BE2C (cell line): ENCODE data around the gene TSPAN15.

Experiments used
- DNase-seq: peaks from one replicate; pipeline ENCODE4 v3.0.0-alpha.2; 2020
- H3K27me3 ChIP-seq: fragments of 250-450 bp; sonication (Bioruptor Pico); 2 replicates; pipeline ENCODE4 v1.5.1; 2020; ENCODE audit warnings: mild to moderate bottlenecking
- H3K36me3 ChIP-seq: fragments of 250-450 bp; sonication (Bioruptor Pico); 2 replicates; pipeline ENCODE4 v1.5.1; 2020; ENCODE audit warnings: mild to moderate bottlenecking
- H3K4me1 ChIP-seq: fragments of 250-450 bp; sonication (Bioruptor Pico); 2 replicates; pipeline ENCODE4 v1.5.1; 2020
- H3K4me3 ChIP-seq: 2 replicates; pipeline ENCODE4 v1.5.1; 2011; ENCODE audit warnings: low read depth, low read length
- H3K9me3 ChIP-seq: fragments of 250-450 bp; sonication (Bioruptor Pico); 2 replicates; pipeline ENCODE4 v1.5.1; 2020
- TF ChIP-seq, protein P1 (sequence below): IDR thresholded peaks from 2 replicates; pipeline ENCODE4 v1.5.1; 2012; ENCODE audit warnings: mild to moderate bottlenecking, low read depth, low read length

The TSPAN15 gene

GRCh38 chr10:69463886-69464285 lies 12.6 kb downstream of the TSPAN15 start:
- no peak overlapping the region for H3K4me3 ChIP-seq
- H3K9me3 ChIP-seq, result no peaks in the 10 kb centered on the region
- DNase-seq, result no peak
- TF ChIP-seq, protein P1, sequence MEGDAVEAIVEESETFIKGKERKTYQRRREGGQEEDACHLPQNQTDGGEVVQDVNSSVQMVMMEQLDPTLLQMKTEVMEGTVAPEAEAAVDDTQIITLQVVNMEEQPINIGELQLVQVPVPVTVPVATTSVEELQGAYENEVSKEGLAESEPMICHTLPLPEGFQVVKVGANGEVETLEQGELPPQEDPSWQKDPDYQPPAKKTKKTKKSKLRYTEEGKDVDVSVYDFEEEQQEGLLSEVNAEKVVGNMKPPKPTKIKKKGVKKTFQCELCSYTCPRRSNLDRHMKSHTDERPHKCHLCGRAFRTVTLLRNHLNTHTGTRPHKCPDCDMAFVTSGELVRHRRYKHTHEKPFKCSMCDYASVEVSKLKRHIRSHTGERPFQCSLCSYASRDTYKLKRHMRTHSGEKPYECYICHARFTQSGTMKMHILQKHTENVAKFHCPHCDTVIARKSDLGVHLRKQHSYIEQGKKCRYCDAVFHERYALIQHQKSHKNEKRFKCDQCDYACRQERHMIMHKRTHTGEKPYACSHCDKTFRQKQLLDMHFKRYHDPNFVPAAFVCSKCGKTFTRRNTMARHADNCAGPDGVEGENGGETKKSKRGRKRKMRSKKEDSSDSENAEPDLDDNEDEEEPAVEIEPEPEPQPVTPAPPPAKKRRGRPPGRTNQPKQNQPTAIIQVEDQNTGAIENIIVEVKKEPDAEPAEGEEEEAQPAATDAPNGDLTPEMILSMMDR, result no peak
- H3K27me3 ChIP-seq, result no peaks in the 10 kb centered on the region
- H3K4me1 ChIP-seq, result peaks cover 6% of the 10 kb centered on the region; the same call in 1 of the 2 replicates
- H3K36me3 ChIP-seq, result no peaks in the 10 kb centered on the region

DNA sequence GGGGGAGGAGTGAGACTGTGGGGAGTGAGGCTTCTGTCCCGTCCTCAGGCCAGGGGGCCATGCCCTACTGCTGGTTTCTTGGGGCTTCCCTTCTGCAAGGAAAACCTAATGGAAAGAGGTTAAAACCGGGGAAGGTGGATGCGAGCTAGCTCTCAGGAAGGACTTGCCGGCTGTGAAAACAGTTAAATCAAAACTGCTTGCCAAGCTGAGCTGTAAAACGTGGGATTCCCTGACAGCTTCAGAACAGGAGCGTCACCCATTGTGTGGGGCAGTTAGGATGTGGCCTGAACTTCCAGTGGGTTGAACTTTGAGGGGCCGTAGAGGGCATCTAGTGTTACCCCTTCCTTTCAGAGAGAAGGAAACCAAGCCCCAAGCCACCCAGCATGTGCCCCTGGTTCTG lies 13.1 kb downstream of the TSPAN15 start:
- Histone ChIP-seq H3K4me1 (peaks cover 6% of the 10 kb centered on the region; the same call in 1 of the 2 replicates), H3K4me3 (no peak overlapping the region), H3K36me3 (no peaks in the 10 kb centered on the region), H3K9me3 (no peaks in the 10 kb centered on the region), H3K27me3 (no peaks in the 10 kb centered on the region)
- DNase-seq, result no peak
- TF ChIP-seq, protein P1, result no peak

DNA sequence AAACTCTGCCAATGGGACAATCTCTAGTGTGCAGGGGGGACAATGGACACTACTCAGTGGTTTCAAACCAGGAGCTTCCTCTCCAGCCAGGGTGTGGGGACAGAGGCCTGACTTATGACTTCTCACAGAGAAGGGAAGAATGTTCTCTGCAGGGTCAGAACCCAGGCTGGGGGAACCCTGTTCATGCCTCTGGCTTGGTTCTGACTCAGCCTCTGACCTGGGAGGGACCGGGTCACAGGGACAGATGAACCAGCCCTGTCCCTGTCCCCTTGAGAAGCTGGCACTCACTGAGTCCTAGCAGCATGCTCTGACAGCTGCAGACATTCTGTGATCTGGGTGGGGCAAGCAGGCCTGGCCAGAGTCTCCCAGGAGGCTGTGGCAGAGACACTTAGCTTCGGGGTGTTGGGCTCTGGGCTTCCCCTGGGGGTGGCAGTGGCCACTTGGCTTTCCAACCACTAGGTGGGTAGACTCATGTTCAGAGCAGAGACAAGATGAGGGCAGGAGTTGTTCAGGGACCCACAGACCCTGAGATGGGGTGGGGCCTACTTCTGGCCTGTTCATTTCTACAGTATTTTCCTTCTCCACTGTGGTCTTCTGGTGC lies 13.6 kb downstream of the TSPAN15 start:
- DNase-seq, result peak; percentile 26
- H3K27me3 ChIP-seq, result no peaks in the 10 kb centered on the region
- H3K9me3 ChIP-seq, result no peaks in the 10 kb centered on the region
- TF ChIP-seq, protein P1, result no peak
- H3K4me1 ChIP-seq, result peaks cover 6% of the 10 kb centered on the region; the same call in 1 of the 2 replicates
- H3K4me3 ChIP-seq, result no peak overlapping the region
- H3K36me3 ChIP-seq, result no peaks in the 10 kb centered on the region

GRCh38 chr10:69465457-69466157 lies 14.3 kb downstream of the TSPAN15 start:
- no peaks in the 10 kb centered on the region for H3K9me3 ChIP-seq
- H3K36me3 ChIP-seq, result no peaks in the 10 kb centered on the region
- H3K4me1 ChIP-seq, result peaks cover 6% of the 10 kb centered on the region; the same call in 1 of the 2 replicates
- TF ChIP-seq, protein P1, result no peak
- no peak for DNase-seq
- no peak overlapping the region for H3K4me3 ChIP-seq
- no peaks in the 10 kb centered on the region for H3K27me3 ChIP-seq

- no peak for DNase-seq
- TF ChIP-seq, protein P1, result no peak
- H3K4me1 ChIP-seq, result peaks cover 6% of the 10 kb centered on the region; the same call in 1 of the 2 replicates
Measured at GRCh38 chr10:69466158-69466490, 14.9 kb downstream of the TSPAN15 start.

GRCh38 chr10:69466689-69467088 lies 15.4 kb downstream of the TSPAN15 start:
- no peak overlapping the region for H3K4me3 ChIP-seq
- H3K4me1 ChIP-seq, result peaks cover 6% of the 10 kb centered on the region; the same call in 1 of the 2 replicates
- no peak for DNase-seq
- H3K9me3 ChIP-seq, result no peaks in the 10 kb centered on the region
- H3K27me3 ChIP-seq, result no peaks in the 10 kb centered on the region
- H3K36me3 ChIP-seq, result no peaks in the 10 kb centered on the region
- TF ChIP-seq, protein P1, result no peak

More at GRCh38 chr10:69466158-69466490, 14.9 kb downstream of the TSPAN15 start:
- H3K4me3 ChIP-seq, result no peak overlapping the region
- H3K9me3 ChIP-seq, result no peaks in the 10 kb centered on the region
- H3K27me3 ChIP-seq, result no peaks in the 10 kb centered on the region
- H3K36me3 ChIP-seq, result no peaks in the 10 kb centered on the region
